Spleen (tissue), 11 donors: ENCODE results near the gene MAGI2. TPM values are rescaled to one million over a fixed set of nuclear protein-coding genes. Genes with fewer than 3 reads are reported as not detected.

Experiments
- DNase-seq: peaks from one replicate; pipeline ENCODE4 v3.0.0-alpha.2; 2020
- H3K27ac ChIP-seq, 8 donors: fragments of 200-600 bp; sonication (generic) in 7 of 8; 1 replicate in 4 of 8; 2 replicates in 4 of 8; pipeline versions ENCODE4 v1.5.0 to v1.8.0; 2016 to 2021; ENCODE audit warnings: inconsistent platforms in 4 of 8, mild to moderate bottlenecking in 4 of 8, moderate library complexity in 1 of 8
- H3K27me3 ChIP-seq, 7 donors: fragments of 200-600 bp; sonication (generic) in 6 of 7; replicated peaks in 1 of 7; 1 replicate in 4 of 7; 2 replicates in 3 of 7; pipeline versions ENCODE4 v1.5.0 to v1.8.0; 2016 to 2021; ENCODE audit warnings: inconsistent platforms in 3 of 7, mild to moderate bottlenecking in 1 of 7
- H3K36me3 ChIP-seq, 6 donors: fragments of 200-600 bp; sonication (generic) in 5 of 6; 1 replicate in 4 of 6; 2 replicates in 2 of 6; pipeline versions ENCODE4 v1.5.0 to v1.8.0; 2016 to 2021; ENCODE audit warnings: inconsistent platforms in 2 of 6
- H3K4me1 ChIP-seq, 6 donors: fragments of 200-600 bp; sonication (generic) in 5 of 6; 1 replicate in 3 of 6; 2 replicates in 3 of 6; pipeline versions ENCODE4 v1.5.0 to v1.8.0; 2016 to 2021; ENCODE audit warnings: inconsistent platforms in 3 of 6
- H3K4me3 ChIP-seq, 8 donors: fragments of 200-600 bp; sonication (generic) in 7 of 8; 1 replicate in 4 of 8; 2 replicates in 4 of 8; pipeline versions ENCODE4 v1.5.0 to v1.8.0; 2016 to 2021; ENCODE audit warnings: inconsistent platforms in 4 of 8, mild to moderate bottlenecking in 4 of 8, moderate library complexity in 2 of 8
- H3K9me3 ChIP-seq, 8 donors: fragments of 200-600 bp; sonication (generic) in 7 of 8; 1 replicate in 4 of 8; 2 replicates in 4 of 8; pipeline versions ENCODE4 v1.5.0 to v1.8.0; 2016 to 2021; ENCODE audit warnings: inconsistent platforms in 4 of 8
- POLR2A ChIP-seq, 3 donors: fragments of 450-650 bp; IDR thresholded peaks; one replicate each; pipeline ENCODE4 v1.5.1; 2017; ENCODE audit warnings: antibody characterized with exemption in 3 of 3, mild to moderate bottlenecking in 1 of 3
- POLR2AphosphoS5 ChIP-seq, 3 donors: sonication (generic); formaldehyde crosslinking; IDR thresholded peaks; one replicate each; pipeline ENCODE4 v1.5.1; 2017; ENCODE audit warnings: antibody characterized with exemption in 3 of 3
- WGBS, 5 donors: extraction: QIAGEN DNeasy Blood & Tissue Kit in 3 of 5; methylation state at CpG; one replicate each; pipeline versions ENCODE4 v1.1.5 to v1.1.7; 2013 to 2018; 5-methylcytosine and 5-hydroxymethylcytosine counted together
- intact Hi-C: fragments of 100-400 bp; cut with DNase I; formaldehyde crosslinking; loops from one replicate; pipeline ENCODE4 v1.15.0; 2023; ENCODE audit warnings: low total_unique reads
- polyA plus RNA-seq, 3 donors: library from polyadenylated mRNA; stranded (reverse); fragments of 200-250 nt; gene quantifications; one replicate each; pipeline ENCODE4 v1.2.1, GENCODE V29; 2013
- total RNA-seq, 7 donors: library from RNA; depleted of rRNA in 3 of 7; stranded (reverse); fragments of >200 nt in 3 of 7; fragmentation: NEBNext Ultra II Directional in 4 of 7; extraction: Animal tissue kit (Norgen Biotek cat#: 25700) in 4 of 7; gene quantifications; one replicate each; pipeline versions ENCODE4 v1.1.0 to v1.2.1, GENCODE V29; 2016 to 2021
- TF ChIP-seq, protein P1 (sequence below), 11 experiments: fragments of 200-600 bp in 7 of 11; fragments of 450-650 bp in 4 of 11; sonication (generic) in 4 of 11; IDR thresholded peaks in 8 of 11; conservative IDR thresholded peaks in 3 of 11; 1 replicate in 7 of 11; 2 replicates in 4 of 11; pipeline versions ENCODE4 v1.4.0 to v1.8.0; 2016 to 2021; ENCODE audit warnings: antibody characterized with exemption in 11 of 11, inconsistent platforms in 4 of 11, mild to moderate bottlenecking in 1 of 11
- donor health status: healthy with polysubstance abuse.
- donor health status: DM: no; HTN: no; CAD: no; lungs with moderate emphysema.
- donor health status: DM: no; HTN: no; CAD: no.
- donor health status: Bipolar disorder and iron deficiency.
- donor health status: healthy.
- donor health status: DM: no; HTN: no; CAD: no.
- donor health status: DM: yes; HTN: yes; CAD: no.

The MAGI2 gene
- total and polyA plus RNA-seq, 10 donors: 0.74 to 18.1 (median 11.1) TPM

DNA sequence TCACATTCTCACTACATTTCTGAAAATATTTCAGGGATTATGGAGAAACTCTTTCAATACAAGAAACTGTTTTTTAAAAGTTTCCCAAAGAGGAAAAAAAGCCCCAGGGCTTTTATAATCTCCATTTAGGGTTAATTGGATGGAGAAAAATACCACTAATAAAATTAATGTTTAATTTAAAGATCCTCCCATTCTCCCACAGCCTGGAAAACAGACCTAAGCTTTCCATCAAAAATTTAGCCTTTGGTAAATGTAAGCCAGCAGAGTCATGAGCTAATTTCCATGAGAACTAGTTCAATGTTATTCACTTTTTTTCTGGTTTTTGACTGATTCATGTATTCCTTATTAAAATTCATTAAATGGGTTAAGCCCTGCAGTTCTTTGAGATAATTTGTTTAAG, 1246.2 kb downstream of the MAGI2 start:
- H3K9me3 ChIP-seq: no peaks in the 10 kb centered on the region
- no peak overlapping the region for H3K27ac ChIP-seq
- intact Hi-C loops: no loop called here
- no peak overlapping the region for H3K4me3 ChIP-seq
- no peaks in the 10 kb centered on the region for H3K4me1 ChIP-seq
- no peak for TF ChIP-seq POLR2A (IDR thresholded peaks at IDR 0.05)
- TF ChIP-seq, protein P1, sequence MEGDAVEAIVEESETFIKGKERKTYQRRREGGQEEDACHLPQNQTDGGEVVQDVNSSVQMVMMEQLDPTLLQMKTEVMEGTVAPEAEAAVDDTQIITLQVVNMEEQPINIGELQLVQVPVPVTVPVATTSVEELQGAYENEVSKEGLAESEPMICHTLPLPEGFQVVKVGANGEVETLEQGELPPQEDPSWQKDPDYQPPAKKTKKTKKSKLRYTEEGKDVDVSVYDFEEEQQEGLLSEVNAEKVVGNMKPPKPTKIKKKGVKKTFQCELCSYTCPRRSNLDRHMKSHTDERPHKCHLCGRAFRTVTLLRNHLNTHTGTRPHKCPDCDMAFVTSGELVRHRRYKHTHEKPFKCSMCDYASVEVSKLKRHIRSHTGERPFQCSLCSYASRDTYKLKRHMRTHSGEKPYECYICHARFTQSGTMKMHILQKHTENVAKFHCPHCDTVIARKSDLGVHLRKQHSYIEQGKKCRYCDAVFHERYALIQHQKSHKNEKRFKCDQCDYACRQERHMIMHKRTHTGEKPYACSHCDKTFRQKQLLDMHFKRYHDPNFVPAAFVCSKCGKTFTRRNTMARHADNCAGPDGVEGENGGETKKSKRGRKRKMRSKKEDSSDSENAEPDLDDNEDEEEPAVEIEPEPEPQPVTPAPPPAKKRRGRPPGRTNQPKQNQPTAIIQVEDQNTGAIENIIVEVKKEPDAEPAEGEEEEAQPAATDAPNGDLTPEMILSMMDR (IDR thresholded peaks at IDR 0.05 in 8 of 11, conservative IDR thresholded peaks at IDR 0.05 in 3 of 11): no peak
- TF ChIP-seq POLR2AphosphoS5 (IDR thresholded peaks at IDR 0.05): no peak
- H3K27me3 ChIP-seq: no peaks in the 10 kb centered on the region
- no peaks in the 10 kb centered on the region for H3K36me3 ChIP-seq
- no peak for DNase-seq

DNA sequence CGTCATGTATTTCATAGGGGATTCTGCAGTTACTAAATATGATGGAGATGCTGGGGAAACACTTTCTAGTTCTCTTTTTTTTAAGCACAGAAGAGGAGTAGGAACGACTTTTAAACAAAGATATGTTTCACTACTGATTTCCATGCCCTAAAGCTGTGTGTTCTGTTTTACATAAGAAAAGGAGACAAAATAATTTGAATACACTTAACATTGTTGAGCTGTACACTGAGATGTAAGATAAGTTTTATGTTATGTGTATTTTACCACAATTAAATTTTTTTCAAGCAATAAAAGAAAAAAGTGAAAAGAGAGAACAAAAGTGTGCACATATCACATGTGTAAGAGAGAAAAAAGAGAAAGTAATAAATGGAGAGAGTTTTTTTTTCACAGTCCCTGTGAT, 1246.7 kb downstream of the MAGI2 start:
- TF ChIP-seq, protein P1 (IDR thresholded peaks at IDR 0.05 in 8 of 11, conservative IDR thresholded peaks at IDR 0.05 in 3 of 11): no peak
- no peak for TF ChIP-seq POLR2A (IDR thresholded peaks at IDR 0.05)
- no peak for TF ChIP-seq POLR2AphosphoS5 (IDR thresholded peaks at IDR 0.05)
- intact Hi-C loops: no loop called here
- no peak for DNase-seq

DNA sequence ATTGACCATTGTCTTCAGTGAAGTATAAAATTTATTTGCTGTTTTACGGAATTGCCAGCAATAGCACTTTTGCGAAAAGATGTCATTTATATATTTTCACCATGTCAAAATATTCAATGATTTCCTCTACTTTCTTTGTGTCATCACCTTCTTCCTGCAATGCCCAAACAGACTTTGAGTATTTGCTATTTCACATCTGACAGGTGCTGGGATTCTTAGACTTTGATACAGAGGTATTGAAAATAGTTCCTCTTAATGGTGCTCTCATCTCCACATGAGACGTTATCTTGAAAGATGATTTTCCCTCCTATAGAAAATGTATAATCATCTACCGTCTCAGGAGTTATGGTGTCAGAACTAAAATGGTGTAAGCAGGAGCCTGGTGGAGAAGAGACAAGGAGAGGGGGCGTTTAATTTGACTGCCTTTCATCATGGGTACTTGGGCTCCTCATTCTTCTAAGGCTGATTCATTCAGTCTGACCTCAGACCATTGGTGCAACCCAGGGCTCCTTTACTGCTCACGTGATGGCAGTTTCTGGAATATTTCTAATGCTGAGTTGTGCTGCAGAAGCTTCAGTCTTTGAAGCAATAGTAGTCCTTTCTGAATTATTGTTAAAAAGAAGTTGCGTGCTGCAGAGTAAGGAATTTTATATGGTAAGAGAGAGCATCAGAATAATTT, 1250.3 kb downstream of the MAGI2 start:
- Histone ChIP-seq H3K27ac (no peak overlapping the region), H3K9me3 (no peaks in the 10 kb centered on the region), H3K4me1 (no peaks in the 10 kb centered on the region), H3K36me3 (no peaks in the 10 kb centered on the region), H3K4me3 (no peak overlapping the region), H3K27me3 (no peaks in the 10 kb centered on the region)
- intact Hi-C loops: no loop called here
- DNase-seq: no peak
- no peak for TF ChIP-seq POLR2AphosphoS5 (IDR thresholded peaks at IDR 0.05)
- no peak for TF ChIP-seq POLR2A (IDR thresholded peaks at IDR 0.05)
- TF ChIP-seq, protein P1 (IDR thresholded peaks at IDR 0.05 in 8 of 11, conservative IDR thresholded peaks at IDR 0.05 in 3 of 11): no peak
- WGBS, 5 donors: 77 to 91% (median 86%) methylated on average over 7 of the region's 7 CpGs

More for the DNA sequence above, 1246.7 kb downstream of the MAGI2 start:
- WGBS, 5 donors: 56 to 83% (median 75%) methylated on average over 2 of the region's 2 CpGs
- no peaks in the 10 kb centered on the region for H3K9me3 ChIP-seq
- H3K4me3 ChIP-seq: no peak overlapping the region
- H3K27ac ChIP-seq: no peak overlapping the region
- no peaks in the 10 kb centered on the region for H3K36me3 ChIP-seq
- no peaks in the 10 kb centered on the region for H3K4me1 ChIP-seq
- no peaks in the 10 kb centered on the region for H3K27me3 ChIP-seq

DNA sequence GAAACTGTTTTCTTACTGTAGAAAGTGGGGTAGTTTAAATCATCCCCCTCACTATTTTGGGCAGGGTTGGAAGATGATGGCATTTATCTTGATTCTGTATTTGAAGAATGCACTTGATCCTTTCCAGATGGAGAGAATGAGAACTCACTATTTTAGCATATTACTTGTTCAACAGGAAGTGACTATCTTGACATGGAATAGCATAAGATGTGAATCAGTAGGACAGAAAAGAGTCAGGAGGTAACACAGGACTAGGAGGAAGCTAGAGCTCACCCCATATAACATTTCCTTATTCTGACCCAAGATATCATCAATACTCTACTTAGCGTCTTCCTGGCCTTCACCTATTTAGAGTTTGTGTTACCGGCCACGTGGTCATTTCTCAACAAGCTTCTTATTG, 1254.7 kb downstream of the MAGI2 start:
- TF ChIP-seq POLR2A (IDR thresholded peaks at IDR 0.05) (no peak), POLR2AphosphoS5 (IDR thresholded peaks at IDR 0.05) (no peak)
- TF ChIP-seq, protein P1 (IDR thresholded peaks at IDR 0.05 in 8 of 11, conservative IDR thresholded peaks at IDR 0.05 in 3 of 11): no peak
- Histone ChIP-seq H3K9me3 (no peaks in the 10 kb centered on the region), H3K4me3 (no peak overlapping the region), H3K36me3 (no peaks in the 10 kb centered on the region), H3K4me1 (no peaks in the 10 kb centered on the region), H3K27me3 (no peaks in the 10 kb centered on the region), H3K27ac (no peak overlapping the region)
- no peak for DNase-seq
- intact Hi-C loops: no loop called here
- WGBS, 5 donors: 89 to 97% (median 94%) methylated on average over 3 of the region's 3 CpGs
